T follicular helper cell (primary cell): ENCODE measurements around the gene GRAPL.
"Not testable (repeated sequence)": the region's sequence is repeated elsewhere in the genome, so short reads cannot be mapped to it uniquely, and the experiment has no call there.

Source experiments
- DNase-seq: peaks from one replicate; pipeline ENCODE4 v3.0.0-alpha.2; 2020; ENCODE audit warnings: low read depth

Gene GRAPL

DNA sequence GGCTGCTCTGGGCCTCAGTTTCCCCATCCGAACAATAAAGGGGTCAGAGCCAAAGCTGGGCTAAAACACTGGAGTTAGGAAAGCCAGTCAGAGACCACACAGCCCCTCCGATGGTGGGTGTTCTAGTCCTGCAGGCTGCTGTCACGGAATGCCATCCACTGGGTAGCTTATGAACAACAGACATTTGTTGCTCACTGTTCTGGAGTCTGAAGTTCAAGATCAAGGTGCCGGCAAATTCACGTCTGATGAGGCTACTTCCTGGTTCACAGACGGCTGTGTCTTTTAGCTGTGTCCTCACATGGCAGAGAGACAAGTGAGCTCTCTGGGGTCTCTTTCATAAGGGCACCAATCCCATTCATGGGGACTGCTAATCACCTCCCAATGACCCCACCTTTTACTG is 9.2 kb downstream of the GRAPL start:
- not testable (repeated sequence) for DNase-seq

DNA sequence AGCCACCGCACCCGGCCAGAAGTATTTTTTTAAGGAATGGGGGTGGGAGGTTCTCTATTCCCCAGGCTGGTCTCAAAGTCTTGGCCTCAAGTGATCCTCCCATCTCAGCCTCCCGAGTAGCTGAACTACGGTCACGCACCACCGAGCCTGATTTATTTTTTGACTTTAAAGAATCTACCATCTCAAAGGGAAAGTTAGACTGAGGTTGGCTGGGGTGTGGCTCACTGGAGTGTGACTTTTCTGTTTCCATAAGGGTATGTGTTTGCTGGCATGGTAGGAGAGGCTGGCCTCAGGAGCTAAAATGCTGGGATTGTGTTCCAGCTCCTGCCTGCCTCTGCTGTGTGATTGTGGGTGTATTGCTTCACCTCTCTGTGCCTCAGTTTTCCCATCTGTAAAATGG is 10.6 kb downstream of the GRAPL start:
- DNase-seq, result not testable (repeated sequence)

DNA sequence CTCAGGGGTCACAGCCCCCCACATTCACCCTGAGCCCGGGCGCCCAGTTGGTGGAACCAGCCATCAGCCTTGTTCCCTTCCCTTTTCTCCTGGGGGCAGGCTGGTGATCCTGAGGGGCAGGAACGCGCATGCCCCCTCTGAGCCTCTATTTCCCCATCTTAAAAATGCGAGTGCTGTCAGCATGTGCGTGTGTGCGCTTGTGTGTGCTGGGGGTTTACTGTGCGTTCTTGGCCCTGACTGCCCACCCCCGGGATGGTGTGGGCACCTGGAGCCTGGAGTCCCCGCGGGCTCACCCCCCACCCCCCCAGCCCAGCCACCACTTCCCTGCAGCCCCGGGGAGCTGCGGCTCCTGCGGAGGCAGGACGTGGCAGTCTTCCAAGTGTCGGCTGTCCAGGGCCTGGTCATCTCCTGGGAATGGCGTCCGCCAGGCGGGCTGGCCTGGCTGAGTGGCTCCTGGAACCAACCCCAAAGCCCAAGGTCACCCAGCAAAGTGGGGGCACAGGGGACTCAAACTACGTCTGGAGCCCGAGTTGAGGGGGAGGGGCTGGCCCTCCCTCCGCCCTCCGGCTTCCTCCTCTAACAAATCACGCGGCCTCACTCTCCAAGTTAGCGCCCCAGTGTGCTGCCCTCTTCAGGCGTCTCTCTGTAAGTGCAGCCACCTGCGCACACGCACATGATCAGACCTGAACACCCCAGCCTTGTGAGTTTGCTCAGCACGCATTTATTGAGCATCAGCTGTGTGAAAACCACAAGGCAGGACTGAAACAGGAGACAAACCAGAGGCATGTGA is 14.2 kb downstream of the GRAPL start:
- DNase-seq, result not testable (repeated sequence)

DNA sequence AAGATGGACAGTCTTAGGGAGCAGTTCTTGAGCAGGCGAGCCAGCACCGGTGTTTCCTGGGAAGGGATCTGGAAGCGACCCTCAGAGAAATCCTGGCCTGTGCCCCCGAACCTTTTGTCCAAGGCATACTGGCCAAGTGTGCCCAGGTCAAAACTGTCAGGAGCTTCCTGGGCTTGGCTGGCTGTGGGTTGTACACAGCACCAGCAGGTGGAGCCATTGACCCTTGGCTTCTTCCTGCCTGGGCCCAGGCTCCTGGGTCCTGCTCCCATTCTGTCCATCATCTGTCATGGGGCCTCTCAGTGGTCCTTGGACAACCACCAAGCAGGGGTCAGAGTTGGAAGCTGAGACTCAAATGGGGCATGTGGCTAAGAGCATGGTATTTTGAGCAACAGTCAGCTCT is 15.0 kb downstream of the GRAPL start:
- not testable (repeated sequence) for DNase-seq

DNA sequence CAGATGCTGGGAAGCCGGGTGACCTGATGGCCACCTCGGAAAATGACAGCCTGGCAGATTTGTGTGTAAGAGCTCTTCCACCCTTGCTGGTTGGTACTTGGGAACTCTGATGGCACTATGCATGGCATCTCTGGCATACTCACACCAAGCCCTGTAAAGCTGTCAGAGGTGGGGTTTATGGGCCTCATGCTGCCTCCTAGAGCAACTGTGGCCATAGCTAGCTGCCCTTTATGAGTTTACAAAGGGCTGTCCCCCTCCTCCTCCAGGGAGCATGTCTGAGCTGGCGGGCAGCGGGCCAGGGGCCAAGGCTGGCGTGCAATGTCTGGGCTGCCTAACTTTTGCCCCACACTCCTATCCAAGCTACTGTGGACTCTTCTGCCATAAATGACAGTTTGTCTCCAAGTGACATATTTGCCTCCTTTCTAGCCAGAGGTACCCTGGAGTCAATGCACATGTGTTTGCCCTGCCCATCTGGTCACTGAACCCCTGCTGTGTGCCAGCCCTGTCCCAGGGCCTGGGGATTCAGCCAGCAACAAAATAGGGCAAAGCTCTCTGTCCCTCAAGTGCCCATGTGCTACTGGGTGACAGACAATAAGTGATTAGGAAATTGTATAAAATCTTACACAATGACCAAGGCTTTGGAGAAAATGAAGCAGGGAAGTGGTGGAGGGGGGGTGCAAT is 15.8 kb downstream of the GRAPL start:
- not testable (repeated sequence) for DNase-seq

DNA sequence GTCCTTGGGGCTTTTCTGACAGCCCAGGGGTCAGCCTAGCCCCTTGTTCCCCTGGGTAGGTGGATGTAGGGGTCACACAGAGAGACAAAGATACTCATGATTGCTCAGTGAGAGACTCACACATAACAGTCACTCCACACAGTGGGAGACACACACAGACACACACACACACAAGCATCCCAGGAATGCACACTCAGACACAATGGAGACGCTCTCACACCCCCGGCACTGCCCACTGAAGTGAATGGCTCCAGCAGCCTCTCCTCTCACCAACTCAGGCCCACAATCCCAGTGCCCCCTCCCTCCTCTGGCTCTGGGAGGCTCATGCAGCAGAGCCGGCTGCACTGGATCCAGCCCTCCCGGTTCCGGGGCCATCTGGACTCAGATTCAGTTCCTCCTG is 17.0 kb downstream of the GRAPL start:
- not testable (repeated sequence) for DNase-seq

DNA sequence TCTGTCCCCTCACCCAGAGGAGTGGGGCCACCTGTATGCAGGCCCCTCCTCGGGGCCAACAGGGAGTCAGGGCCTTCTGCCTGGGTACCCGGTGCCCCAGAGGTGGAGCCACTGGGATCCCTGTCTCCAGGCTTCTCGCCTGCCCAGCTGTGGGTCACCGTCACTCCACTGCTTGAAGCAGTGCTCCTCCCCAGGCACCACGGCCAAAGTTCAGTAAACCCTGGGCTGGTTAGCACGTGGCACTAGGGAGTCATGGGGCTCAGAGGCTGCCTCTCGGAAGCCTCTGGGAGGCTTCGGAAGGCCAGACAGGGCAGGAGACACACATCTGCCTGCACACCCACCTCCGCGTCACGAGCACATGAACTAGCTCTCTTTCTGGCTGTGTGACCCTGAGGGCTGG is 18.1 kb downstream of the GRAPL start:
- DNase-seq, result not testable (repeated sequence)

DNA sequence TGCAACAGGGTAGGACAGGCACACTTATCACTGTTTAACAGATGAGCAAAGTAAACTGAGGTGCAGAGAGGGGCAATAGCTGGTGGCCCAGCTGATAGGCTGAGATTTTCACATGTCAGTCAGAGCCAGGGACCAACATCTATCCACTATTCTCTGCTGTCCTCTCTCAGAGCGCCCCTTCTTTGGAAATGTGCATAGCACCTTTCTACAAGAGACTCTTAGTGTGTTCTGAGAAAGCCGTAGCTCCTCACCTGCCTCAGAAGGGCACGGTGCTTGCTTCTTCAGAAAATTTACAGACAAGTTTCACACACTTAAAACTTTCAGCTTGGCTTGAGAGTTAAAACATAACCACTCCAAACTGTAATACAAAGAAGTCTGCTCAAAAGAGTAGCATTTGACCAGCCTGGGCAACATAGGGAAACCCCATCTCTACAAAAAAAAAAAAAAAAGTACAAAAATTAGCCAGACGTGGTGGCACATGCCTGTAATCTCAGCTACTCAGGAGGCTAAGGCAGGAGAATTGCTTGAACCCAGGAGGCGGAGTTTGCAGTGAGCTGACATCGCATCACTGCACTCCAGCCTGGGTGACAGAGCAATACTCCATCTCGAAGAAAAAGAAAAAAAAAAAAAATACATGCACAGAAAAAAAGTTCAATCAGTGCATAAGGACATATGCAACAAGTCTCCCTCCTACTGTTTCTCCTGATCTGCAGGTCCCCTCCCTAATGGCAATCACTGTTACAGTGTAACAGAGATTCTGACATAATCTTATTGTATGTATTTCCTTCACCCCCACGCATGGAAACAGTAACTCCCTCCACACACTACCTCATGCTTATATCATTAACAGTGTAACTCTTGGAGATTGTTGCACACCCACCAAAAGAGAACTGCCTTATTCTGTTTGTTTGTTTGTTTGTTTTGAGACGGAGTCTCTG is 23.6 kb downstream of the GRAPL start:
- DNase-seq, result not testable (repeated sequence)

DNA sequence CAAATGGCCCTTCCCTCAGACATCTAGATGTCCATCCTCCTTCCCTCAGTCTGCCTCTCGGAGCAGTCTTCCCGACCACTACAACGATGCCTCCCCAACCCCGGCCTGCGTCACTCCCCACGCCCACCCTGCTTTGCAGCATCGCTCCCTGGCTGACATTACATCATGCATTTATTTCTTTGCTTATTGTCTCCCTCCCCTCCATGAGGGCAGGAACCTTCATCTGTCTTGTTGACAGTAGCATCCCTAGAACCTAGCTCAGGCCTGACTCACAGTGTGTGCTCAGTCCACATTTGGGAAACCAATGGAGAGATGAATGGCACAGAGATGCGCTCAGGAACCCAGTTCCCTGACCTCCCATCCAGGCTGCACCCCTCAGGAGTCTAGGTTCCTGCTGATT is 30.2 kb downstream of the GRAPL start:
- DNase-seq, result not testable (repeated sequence)

DNA sequence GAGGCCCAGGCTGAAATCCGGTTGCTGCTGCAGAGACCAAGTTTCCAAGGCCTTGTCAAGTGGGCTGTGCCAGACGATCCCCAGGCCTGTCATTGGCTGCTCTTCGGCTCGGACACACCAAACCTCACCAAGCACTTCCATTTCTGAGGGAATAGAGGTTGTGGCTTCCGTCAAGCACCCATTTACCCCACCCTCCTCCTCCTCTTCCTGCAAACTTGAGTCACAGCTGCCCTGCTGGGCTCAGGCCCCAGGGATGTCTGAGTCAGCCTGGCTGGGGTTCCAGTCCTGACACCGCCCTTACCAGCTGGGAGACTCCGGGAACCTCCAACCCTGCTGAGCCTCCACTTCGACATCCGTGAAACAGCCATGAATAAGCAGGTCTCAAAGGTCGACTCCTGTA is 31.1 kb downstream of the GRAPL start:
- not testable (repeated sequence) for DNase-seq

DNA sequence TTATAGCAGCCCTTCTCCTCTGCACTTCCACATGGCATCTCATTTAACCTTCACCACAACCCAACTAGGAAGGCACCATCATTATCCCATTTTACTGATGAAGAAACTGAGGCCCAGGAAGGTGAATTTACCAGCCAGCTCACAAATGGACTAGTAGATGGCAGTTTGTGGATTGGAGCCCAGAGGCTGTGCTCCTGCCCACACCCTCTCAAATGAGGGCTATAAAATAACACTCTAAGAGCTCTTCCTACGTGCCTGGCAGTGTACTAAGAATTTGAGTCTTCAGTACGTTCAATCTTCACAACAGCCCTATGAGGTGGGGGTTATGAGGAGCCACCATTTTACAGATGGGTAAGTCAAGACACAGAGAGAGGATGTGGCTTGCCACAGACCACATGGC is 31.5 kb downstream of the GRAPL start:
- not testable (repeated sequence) for DNase-seq

DNA sequence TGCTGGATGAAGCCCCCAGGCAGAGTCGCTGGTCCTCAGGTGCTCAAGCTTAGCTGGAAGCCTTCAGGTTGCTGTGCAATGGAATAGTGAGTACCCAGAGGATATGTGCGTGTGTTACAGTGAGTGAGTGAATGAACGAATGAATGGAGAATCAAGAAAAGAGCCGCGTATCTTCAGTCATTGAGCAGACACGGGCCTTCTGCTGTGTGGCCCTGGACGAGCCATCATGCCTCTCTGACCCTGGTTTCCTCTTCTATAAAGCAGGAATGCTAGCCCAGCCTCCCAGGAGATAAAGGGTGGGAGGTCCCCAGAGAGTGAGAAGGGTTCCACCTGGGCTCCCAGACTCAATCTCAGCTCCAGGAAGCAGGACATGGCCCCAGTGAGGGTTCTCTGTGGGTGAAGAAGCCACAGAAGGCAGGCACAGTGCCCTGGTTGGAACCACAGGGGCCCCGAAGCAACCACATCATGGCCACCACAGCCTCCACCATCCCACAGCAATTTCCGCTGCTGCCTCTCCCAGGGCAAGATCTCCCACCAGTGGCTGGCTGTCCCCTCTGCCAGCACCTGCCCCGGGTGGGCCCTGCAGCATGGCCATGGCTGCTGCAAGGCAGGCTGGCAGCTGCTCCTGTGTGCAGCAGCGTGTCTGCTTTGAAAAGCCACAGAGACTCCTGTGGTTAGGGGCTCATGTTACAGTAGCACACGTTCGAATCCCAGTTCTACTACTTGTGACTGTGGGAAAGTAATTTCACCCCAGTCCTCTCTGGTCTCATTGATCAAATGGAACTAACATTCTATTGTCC is 34.1 kb downstream of the GRAPL start:
- DNase-seq, result not testable (repeated sequence)

DNA sequence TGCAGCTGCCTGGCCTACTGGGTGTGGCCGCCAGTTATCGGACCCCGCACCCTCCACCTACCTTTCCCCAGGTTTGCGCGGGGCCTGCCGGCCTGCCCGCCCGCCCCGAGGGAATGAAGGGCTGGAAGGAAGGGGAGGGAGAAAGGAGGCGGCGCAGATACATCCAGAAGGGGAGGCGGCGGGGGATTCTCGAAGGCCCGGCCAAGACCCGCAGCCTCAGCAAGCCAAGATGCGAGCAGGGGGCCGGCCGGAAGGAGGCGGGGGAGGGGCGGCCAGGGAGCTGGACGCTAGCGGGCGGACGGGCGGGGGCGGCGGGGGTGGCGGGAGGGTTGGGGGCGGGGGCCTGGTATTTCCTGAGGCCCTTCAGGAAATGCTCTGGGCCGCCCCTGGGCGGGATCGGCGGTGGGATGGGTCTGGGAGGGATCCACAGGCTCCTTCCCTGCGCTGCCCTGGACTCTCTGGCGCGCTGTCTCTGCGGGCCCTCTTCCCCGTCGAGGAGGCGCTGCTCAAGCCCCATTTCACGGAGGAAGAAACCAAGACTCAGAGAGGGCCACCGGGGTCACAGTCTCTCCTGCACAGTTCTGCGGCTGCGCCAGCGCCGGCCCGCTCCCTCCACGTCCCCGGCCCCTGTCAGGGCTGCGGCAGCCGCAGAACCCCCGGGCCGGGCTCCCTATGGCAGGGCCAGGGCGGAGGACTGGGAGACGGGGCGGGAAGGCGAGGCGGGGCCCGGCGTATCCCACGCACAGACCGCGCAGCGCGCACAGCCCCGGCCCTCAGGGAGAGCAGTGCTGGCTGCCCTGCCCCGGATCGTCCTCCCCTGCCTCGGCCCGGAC is 35.2 kb downstream of the GRAPL start:
- not testable (repeated sequence) for DNase-seq

DNA sequence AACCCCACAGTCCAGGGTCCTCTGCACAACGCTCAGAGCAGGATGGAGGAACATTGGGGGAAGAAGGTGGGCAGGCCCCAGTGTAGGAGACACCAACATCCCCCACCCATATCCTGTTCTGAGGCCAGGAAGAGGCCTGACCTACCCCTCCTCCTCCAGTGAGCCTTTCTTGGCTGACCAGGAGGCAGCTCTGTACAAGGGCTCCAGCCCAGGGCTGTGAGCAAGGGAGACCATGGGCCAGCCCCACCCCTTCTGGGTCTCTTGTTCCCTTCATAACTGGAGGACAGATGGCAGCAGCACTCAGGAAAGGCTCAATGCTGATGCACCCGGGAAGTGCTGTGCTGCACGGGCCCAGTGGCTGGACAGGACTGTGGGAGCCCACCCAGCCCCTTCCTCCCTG is 47.0 kb downstream of the GRAPL start:
- DNase-seq, result not testable (repeated sequence)

DNA sequence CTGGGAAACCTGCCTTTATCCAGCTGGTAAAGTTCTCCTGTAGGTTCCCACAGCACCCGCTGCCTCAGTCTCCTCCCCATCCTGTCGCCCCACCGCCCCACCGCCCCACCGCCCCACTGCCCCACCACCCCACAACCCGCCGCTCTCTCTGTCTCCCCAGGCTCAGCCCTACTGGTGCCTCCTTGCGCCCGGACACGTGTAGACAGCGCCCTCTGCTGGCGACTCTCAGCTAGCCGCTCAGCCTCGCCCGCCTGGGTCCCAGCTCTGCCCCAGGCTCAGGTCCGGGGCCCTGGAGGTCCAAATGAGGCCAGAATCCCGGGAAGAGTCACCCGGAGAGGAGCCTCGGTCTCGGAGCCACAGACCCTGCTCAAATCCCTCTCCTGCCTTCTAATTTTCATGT is 48.0 kb downstream of the GRAPL start:
- DNase-seq, result not testable (repeated sequence)

DNA sequence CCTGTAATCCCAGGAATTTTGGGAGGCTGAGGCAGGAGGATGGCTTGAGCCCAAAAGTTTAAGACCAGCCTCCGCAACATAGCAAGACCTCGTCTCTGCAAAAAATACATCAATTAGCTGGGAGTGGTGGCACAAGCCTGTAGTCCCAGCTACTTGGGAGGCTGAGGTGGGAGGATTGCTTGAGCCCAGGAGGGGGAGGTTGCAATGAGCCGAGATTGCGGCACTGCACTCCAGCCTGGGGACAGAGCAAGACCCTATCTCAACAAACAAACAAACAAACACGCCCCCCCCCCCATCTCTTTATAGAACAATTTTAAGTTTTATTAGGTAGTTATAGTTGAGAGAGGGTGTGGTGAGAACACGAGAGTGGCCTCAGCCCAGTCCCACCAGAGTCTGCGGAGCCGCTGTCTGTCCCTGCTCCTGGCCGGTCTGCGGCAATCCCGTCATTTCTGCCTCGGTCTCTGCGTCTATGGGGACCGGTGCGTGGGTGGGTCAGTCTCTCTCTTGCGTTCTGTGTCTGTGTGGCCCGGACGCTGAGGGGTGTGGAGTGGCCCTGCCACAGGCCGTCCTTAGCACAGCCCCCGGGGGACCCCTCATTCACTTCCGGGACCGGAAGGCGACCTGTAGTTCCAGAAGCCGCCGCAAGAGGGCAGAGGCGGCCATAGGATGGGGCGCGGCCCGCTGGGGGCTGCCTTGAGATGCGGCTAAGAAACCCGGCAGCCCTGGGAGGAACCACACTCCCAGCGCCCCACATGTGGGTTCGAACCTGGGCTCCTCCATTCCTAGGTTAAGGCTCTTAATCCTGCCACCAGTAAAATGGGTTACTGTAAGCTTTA is 53.9 kb downstream of the GRAPL start:
- DNase-seq, result not testable (repeated sequence)

DNA sequence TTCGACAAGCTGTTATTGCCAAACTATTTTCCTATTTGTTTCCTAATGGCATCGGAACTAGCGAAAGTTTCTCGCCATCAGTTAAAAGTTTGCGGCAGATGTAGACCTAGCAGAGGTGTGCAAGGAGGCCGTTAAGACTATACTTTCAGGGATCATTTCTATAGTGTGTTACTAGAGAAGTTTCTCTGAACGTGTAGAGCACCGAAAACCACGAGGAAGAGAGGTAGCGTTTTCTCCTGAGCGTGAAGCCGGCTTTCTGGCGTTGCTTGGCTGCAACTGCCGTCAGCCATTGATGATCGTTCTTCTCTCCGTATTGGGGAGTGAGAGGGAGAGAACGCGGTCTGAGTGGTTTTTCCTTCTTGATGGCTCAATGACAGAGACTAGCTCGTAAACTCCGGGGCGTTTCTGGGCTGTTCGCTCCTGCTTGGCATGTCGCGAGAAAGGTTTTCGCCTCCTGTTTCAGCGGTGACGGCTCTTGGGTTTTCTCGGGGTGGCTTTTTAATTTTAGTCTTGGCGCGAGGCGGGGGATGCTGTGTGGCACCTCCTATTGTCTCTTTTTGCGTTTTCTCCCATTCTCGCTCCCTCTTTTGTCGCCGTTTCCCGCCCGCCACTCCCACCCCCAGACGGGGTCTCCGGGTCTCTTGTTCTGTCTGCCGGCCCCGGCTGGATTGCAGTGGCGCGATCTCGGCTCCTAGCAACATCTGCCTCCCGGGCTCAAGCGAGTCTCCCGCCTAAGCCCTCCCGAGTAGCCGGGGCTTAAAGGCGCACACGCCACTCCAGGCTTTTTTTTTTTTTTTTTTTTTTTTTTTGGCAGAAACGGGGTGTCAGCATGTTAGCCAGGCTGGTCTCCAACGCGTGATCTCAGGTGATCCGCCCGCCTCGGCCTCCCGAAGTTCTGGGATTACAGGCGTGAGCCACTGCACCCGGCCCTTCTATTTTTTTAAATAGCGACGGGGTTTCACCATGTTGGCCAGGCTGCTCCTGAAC is 60.8 kb downstream of the GRAPL start:
- not testable (repeated sequence) for DNase-seq
